Astrocyte of the cerebellum (primary cell): ENCODE results near the gene FTCD.
A peak's percentile ranks its signal among the peaks of the same experiment; 100 is the strongest.

Source experiments
- DNase-seq: peaks from one replicate; pipeline ENCODE4 v3.0.0-alpha.2; 2011; ENCODE audit warnings: low read depth
- H3K4me3 ChIP-seq: 2 replicates; pipeline ENCODE4 v1.5.1; 2011; ENCODE audit warnings: mild to moderate bottlenecking, low read depth, low read length, moderate library complexity
- in situ Hi-C: cut with HindIII; loops from 2 replicates; pipeline ENCODE4 v1.10.0; 2017; ENCODE audit warnings: low sequenced_read_pairs
- TF ChIP-seq, protein P1 (sequence below): IDR thresholded peaks from 2 replicates; pipeline ENCODE4 v1.5.1; 2012; ENCODE audit warnings: low read length, low read depth, moderate library complexity, mild to moderate bottlenecking; ENCODE audit errors: missing control alignments

Gene FTCD

DNA sequence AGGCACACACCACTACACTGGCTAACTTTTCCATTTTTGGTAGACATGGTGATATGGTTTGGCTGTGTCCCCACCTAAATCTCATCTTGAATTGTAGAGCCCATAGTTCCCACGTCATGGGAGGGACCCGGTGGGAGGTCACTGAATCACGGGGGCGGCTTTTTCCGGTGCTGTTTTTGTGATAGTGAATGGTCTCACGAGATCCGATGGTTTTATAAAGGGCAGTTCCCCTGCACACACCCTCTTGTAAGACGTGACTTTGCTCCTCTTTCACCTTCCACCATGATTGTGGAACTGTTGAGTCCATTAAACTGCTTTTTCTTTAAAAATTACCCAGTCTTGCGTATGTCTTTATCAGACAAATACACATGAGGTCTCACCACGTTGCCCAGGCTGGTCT lies 1.3 kb upstream of the FTCD start:
- in situ Hi-C loops: no loop called here
- no peak for DNase-seq
- TF ChIP-seq, protein P1, sequence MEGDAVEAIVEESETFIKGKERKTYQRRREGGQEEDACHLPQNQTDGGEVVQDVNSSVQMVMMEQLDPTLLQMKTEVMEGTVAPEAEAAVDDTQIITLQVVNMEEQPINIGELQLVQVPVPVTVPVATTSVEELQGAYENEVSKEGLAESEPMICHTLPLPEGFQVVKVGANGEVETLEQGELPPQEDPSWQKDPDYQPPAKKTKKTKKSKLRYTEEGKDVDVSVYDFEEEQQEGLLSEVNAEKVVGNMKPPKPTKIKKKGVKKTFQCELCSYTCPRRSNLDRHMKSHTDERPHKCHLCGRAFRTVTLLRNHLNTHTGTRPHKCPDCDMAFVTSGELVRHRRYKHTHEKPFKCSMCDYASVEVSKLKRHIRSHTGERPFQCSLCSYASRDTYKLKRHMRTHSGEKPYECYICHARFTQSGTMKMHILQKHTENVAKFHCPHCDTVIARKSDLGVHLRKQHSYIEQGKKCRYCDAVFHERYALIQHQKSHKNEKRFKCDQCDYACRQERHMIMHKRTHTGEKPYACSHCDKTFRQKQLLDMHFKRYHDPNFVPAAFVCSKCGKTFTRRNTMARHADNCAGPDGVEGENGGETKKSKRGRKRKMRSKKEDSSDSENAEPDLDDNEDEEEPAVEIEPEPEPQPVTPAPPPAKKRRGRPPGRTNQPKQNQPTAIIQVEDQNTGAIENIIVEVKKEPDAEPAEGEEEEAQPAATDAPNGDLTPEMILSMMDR: no peak
- no peak overlapping the region for H3K4me3 ChIP-seq

DNA sequence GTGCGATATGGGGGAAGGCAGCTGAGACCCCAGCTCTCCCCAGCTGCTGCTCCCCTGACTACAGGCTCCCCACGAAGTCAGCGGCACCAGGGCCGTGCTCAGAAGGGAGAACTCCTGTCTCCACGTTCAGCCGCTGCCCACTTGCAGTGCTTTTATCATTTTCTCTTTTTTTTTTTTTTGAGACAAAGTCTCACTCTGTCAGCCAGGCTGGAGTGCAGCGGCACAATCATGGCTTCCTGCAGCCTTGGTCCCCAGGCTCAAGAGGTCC lies 933 bp upstream of the FTCD start:
- no peak overlapping the region for H3K4me3 ChIP-seq
- DNase-seq: no peak
- TF ChIP-seq, protein P1: no peak
- in situ Hi-C loops: no loop called here

DNA sequence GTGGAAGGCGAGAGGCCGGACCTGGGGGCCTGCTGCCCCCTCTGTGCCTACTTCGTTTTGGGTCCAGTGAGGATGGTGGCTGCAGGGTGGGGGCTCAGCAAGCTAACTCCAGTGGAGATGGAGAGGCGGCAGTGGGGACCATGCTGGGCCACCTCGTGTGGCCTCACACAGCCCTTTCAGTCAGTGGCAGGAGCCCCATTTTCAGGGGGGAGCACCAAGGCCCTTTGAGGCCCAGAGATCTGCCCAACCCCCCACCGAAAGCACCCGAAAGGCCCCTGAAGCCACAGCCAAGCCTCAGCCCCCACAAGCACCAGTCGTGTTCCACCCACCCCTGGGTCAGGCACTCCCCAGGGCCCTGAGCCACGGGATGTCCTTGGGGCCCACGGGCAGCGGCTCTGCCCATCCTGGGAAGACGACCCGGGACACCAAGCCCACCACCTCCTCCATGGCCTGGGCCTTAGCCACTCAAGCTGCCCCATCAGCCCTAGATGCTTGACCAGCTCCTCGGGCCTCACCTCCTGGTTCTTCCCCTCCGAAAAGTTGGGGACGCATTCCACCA lies 345 bp downstream of the FTCD start:
- in situ Hi-C loops: no loop called here
- TF ChIP-seq, protein P1: no peak
- no peak overlapping the region for H3K4me3 ChIP-seq
- DNase-seq: no peak

DNA sequence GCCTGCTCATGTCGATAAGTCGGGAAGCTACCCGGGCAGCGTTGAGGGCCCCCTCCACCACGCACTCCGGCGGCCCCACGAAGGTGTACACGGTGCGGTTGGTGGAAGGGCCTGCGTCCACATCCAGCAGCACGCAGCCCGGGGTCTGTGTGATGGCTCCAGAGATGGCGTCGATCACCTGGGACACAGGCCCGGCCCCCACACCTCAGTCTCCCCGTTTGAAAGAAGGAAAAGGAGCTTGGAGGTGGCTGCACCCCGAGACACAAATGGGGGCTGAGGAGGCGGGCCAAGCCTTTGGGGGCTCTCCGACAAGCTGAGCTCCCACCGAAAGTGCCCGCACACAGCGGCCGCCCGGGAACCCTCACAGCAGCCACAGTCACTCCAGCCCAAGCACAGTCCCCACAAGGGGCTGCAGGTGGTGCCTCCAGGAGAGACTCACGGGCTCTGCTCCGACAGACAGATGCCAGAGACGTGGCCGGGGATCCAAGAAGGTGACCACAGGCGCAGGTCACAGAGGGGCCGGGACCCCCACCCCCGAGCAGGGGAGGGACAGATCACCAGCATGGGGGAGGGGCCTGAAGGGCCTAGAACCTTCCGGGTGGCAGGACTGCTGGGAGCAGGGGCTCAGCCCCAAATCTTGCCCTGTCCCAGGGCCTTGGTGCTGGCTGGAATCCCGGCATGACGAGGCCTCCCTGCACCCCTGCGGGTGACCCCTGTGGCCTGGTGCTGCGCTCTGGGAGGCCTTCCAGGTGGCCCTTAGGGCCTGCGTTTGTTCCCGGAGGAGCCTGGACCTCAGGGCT lies 1.0 kb downstream of the FTCD start:
- TF ChIP-seq, protein P1: no peak
- no peak for DNase-seq
- no peak overlapping the region for H3K4me3 ChIP-seq
- in situ Hi-C loops: no loop called here

DNA sequence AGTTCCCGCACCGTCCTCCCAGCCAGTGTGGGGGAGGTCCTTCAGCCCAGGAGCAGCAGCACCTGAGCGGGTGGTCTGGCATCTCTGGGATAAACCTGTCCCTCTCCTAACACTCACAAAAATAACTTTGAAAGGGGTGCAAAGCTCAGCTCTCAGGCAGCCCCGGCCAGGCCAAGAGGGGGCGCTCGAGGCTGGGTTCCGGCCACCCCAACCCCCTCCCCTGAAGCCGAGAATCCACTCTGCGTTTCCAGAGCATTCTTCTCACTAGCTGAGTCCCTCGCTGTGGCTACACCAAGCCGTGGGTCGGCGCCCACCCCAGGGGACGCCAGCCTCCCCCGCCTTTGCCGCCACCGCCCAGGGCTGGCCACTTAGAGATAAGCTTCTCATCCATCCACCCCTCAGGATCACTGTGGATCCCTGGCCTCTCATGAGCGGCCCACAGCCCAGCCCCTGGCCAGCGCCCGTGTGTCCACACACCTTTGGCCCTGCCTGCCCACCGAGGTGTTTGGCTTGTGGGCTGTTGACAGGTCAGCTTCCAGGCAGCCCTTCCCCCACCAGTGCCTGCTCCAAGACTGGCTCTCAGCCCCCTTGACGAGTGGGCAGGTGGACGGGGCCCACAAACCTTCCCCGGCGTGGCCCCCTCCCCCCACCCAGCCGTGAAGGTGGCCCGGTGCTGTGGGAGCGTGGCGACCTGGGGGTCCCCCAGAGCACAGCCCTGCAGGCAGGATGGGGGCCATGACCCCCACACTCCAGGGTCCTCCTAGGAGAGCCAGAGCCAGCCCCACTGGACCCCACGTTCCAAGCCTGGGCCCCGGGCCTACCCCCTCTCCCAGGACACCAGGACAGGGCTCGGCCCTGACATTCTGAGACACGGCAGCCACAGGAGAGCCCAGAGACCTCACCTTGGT lies 1.9 kb downstream of the FTCD start:
- TF ChIP-seq, protein P1: peak; percentile 76
- no peak overlapping the region for H3K4me3 ChIP-seq
- no peak for DNase-seq
- in situ Hi-C loops: no loop called here

DNA sequence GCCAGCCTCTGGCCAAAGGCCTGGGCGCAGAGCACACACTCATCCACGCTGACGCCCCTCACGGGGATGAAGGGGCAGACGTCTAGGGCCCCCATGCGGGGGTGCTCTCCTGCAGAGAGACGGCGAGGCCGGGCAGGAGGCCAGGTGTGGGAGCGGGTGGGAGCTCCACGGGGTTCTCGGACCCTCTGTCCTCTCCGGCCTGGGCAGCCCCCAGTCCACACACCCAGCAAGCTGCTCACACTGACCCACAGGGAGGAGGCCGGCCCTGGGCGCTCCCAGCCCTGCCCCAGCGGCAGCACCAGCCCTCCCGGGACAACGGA lies 2.5 kb downstream of the FTCD start:
- in situ Hi-C loops: no loop called here
- DNase-seq: no peak
- TF ChIP-seq, protein P1: no peak
- H3K4me3 ChIP-seq: no peak overlapping the region
